Liver (tissue), 9 donors: ENCODE results near the gene PPP2R2B. TPM values are rescaled to one million over a fixed set of nuclear protein-coding genes. Genes with fewer than 3 reads are reported as not detected.

Experiments
- DNase-seq: peaks from one replicate; pipeline ENCODE4 v3.0.0-alpha.2; 2017; ENCODE audit warnings: low spot score
- H3K27ac ChIP-seq, 2 donors: one replicate each; pipeline ENCODE4 v1.7.0; 2013; ENCODE audit warnings: inconsistent platforms in 2 of 2, low read length in 2 of 2, control low read depth in 1 of 2, low read depth in 1 of 2, mild to moderate bottlenecking in 1 of 2
- H3K27me3 ChIP-seq, 4 donors: one replicate each; pipeline versions ENCODE4 v1.6.1 to v1.7.0; 2013; ENCODE audit warnings: low read length in 3 of 4, inconsistent platforms in 1 of 4, mild to moderate bottlenecking in 1 of 4, moderate library complexity in 1 of 4; ENCODE audit not compliant: control insufficient read depth in 4 of 4, insufficient read depth in 4 of 4
- H3K36me3 ChIP-seq, 4 donors: one replicate each; pipeline versions ENCODE4 v1.6.1 to v1.7.0; 2013; ENCODE audit warnings: low read length in 3 of 4, mild to moderate bottlenecking in 3 of 4, low read depth in 1 of 4, moderate library complexity in 1 of 4; ENCODE audit not compliant: control insufficient read depth in 4 of 4, insufficient read depth in 3 of 4
- H3K4me1 ChIP-seq, 4 donors: one replicate each; pipeline versions ENCODE4 v1.6.1 to v1.7.0; 2013; ENCODE audit warnings: low read length in 3 of 4, mild to moderate bottlenecking in 3 of 4, moderate library complexity in 1 of 4; ENCODE audit not compliant: control insufficient read depth in 4 of 4, insufficient read depth in 4 of 4
- H3K4me3 ChIP-seq, 3 donors: one replicate each; pipeline versions ENCODE4 v1.6.1 to v1.7.0; 2013; ENCODE audit warnings: low read length in 3 of 3, control low read depth in 1 of 3, low read depth in 1 of 3, mild to moderate bottlenecking in 1 of 3
- H3K9ac ChIP-seq, 2 donors: one replicate each; pipeline ENCODE4 v1.7.0; 2013; ENCODE audit warnings: low read length in 2 of 2, mild to moderate bottlenecking in 2 of 2, moderate library complexity in 2 of 2, control low read depth in 1 of 2, low read depth in 1 of 2
- H3K9me3 ChIP-seq, 4 donors: one replicate each; pipeline versions ENCODE4 v1.6.1 to v1.7.0; 2013; ENCODE audit warnings: low read length in 3 of 4; ENCODE audit not compliant: control insufficient read depth in 4 of 4
- ATF3 ChIP-seq: IDR thresholded peaks from 2 replicates; pipeline ENCODE4 v1.6.1; 2016; ENCODE audit warnings: antibody characterized with exemption
- CTCF ChIP-seq: fragments of 150-350 bp; IDR thresholded peaks from 2 replicates; pipeline ENCODE4 v1.5.1; 2017; ENCODE audit warnings: improper control_type of control experiment, low read depth, low read length; ENCODE audit not compliant: missing input control
- EGR1 ChIP-seq, 2 donors: IDR thresholded peaks; 2 replicates each; pipeline ENCODE4 v1.6.1; 2016 to 2018; ENCODE audit warnings: antibody characterized with exemption in 2 of 2, low read depth in 2 of 2
- FOXA1 ChIP-seq: IDR thresholded peaks from 2 replicates; pipeline ENCODE4 v1.6.1; 2016; ENCODE audit warnings: antibody characterized with exemption
- FOXA2 ChIP-seq: IDR thresholded peaks from 2 replicates; pipeline ENCODE4 v1.6.1; 2016; ENCODE audit warnings: antibody characterized with exemption
- GABPA ChIP-seq, 2 donors: IDR thresholded peaks in 1 of 2; conservative IDR thresholded peaks in 1 of 2; 2 replicates each; pipeline ENCODE4 v1.6.1; 2016; ENCODE audit warnings: antibody characterized with exemption in 2 of 2, mild to moderate bottlenecking in 1 of 2, moderate library complexity in 1 of 2
- HNF4A ChIP-seq, 2 donors: conservative IDR thresholded peaks; 2 replicates each; pipeline ENCODE4 v1.6.1; 2016; ENCODE audit warnings: antibody characterized with exemption in 2 of 2, mild to moderate bottlenecking in 2 of 2
- HNF4G ChIP-seq: IDR thresholded peaks from 2 replicates; pipeline ENCODE4 v1.6.1; 2016; ENCODE audit warnings: antibody characterized with exemption
- JUND ChIP-seq, 2 donors: IDR thresholded peaks; 2 replicates each; pipeline ENCODE4 v1.6.1; 2016; ENCODE audit warnings: antibody characterized with exemption in 2 of 2
- MAX ChIP-seq: IDR thresholded peaks from 2 replicates; pipeline ENCODE4 v1.6.1; 2016; ENCODE audit warnings: antibody characterized with exemption
- NR2F2 ChIP-seq: IDR thresholded peaks from 2 replicates; pipeline ENCODE4 v1.6.1; 2016; ENCODE audit warnings: antibody characterized with exemption
- RAD21 ChIP-seq, 2 donors: IDR thresholded peaks; 2 replicates each; pipeline ENCODE4 v1.6.1; 2016; ENCODE audit warnings: antibody characterized with exemption in 2 of 2, mild to moderate bottlenecking in 2 of 2
- REST ChIP-seq: IDR thresholded peaks from 2 replicates; pipeline ENCODE4 v1.6.1; 2016; ENCODE audit warnings: antibody characterized with exemption, mild to moderate bottlenecking
- RXRA ChIP-seq, 2 donors: IDR thresholded peaks; 2 replicates each; pipeline ENCODE4 v1.6.1; 2017 to 2018; ENCODE audit warnings: antibody characterized with exemption in 2 of 2, mild to moderate bottlenecking in 1 of 2
- SP1 ChIP-seq: IDR thresholded peaks from 2 replicates; pipeline ENCODE4 v1.6.1; 2018; ENCODE audit warnings: antibody characterized with exemption, mild to moderate bottlenecking
- TAF1 ChIP-seq: conservative IDR thresholded peaks from 2 replicates; pipeline ENCODE4 v1.6.1; 2016; ENCODE audit warnings: antibody characterized with exemption, mild to moderate bottlenecking
- YY1 ChIP-seq: IDR thresholded peaks from 2 replicates; pipeline ENCODE4 v1.6.1; 2016; ENCODE audit warnings: antibody characterized with exemption, mild to moderate bottlenecking
- ZBTB33 ChIP-seq: IDR thresholded peaks from 2 replicates; pipeline ENCODE4 v1.6.1; 2016; ENCODE audit warnings: antibody characterized with exemption
- WGBS: extraction: QIAGEN DNeasy Blood & Tissue Kit; methylation state at CpG from one replicate; pipeline ENCODE4 v1.1.7; 2013; 5-methylcytosine and 5-hydroxymethylcytosine counted together
- polyA plus RNA-seq, 2 donors: library from polyadenylated mRNA; stranded (reverse) in 1 of 2; unstranded in 1 of 2; fragments of 200-250 nt in 1 of 2; fragments of >200 nt in 1 of 2; fragmentation: Nextera tagmentation in 1 of 2; extraction: Ambion mirVana in 1 of 2; gene quantifications; one replicate each; pipeline versions ENCODE4 v1.2.1 to v1.2.3, GENCODE V29; 2013 to 2015
- total RNA-seq, 2 donors: library from RNA; depleted of rRNA; stranded (reverse); fragments of >200 nt; gene quantifications; one replicate each; pipeline ENCODE4 v1.2.3, GENCODE V29; 2014
- donor health status: healthy.
- donor health status: healthy.
- donor health status: healthy.
- donor health status: healthy.
- donor health status: healthy.

The PPP2R2B gene
- total and polyA plus RNA-seq, 4 donors, result 0.15 to 6.3 (median 0.40) TPM

- H3K36me3 ChIP-seq, result no peaks in the 10 kb centered on the region
- no peaks in the 10 kb centered on the region for H3K4me1 ChIP-seq
- no peaks in the 10 kb centered on the region for H3K9me3 ChIP-seq
- 51% methylated on average over 5 of the region's 5 CpGs for WGBS
- H3K9ac ChIP-seq, result no peak overlapping the region
- no peak overlapping the region for H3K4me3 ChIP-seq
- H3K27me3 ChIP-seq, result no peaks in the 10 kb centered on the region
- DNase-seq, result no peak
- no peak overlapping the region for H3K27ac ChIP-seq
- TF ChIP-seq REST (peak; percentile 99), ATF3 (no peak), NR2F2 (no peak)
Measured at GRCh38 chr5:146825033-146825432, 53.5 kb downstream of the PPP2R2B start.

GRCh38 chr5:146821732-146822131 is 56.8 kb downstream of the PPP2R2B start:
- Histone ChIP-seq H3K4me3 (no peak overlapping the region), H3K27me3 (no peaks in the 10 kb centered on the region), H3K4me1 (no peaks in the 10 kb centered on the region), H3K9me3 (no peaks in the 10 kb centered on the region), H3K27ac (no peak overlapping the region), H3K9ac (no peak overlapping the region), H3K36me3 (no peaks in the 10 kb centered on the region)
- no peak for TF ChIP-seq CTCF
- no peak for TF ChIP-seq MAX
- no peak for TF ChIP-seq YY1
- TF ChIP-seq SP1, result no peak
- TF ChIP-seq HNF4A (conservative IDR thresholded peaks at IDR 0.05), result no peak
- TF ChIP-seq ZBTB33, result no peak
- no peak for TF ChIP-seq FOXA1
- TF ChIP-seq HNF4G, result no peak
- no peak for TF ChIP-seq ATF3
- no peak for TF ChIP-seq TAF1
- no peak for TF ChIP-seq REST
- no peak for TF ChIP-seq EGR1 (IDR thresholded peaks at IDR 0.05; ENCODE audit: low read depth in 2 of 2)
- TF ChIP-seq GABPA (IDR thresholded peaks at IDR 0.05 in 1 of 2, conservative IDR thresholded peaks at IDR 0.05 in 1 of 2), result no peak
- TF ChIP-seq RAD21 (IDR thresholded peaks at IDR 0.05), result no peak
- no peak for TF ChIP-seq RXRA (IDR thresholded peaks at IDR 0.05)
- no peak for TF ChIP-seq JUND (IDR thresholded peaks at IDR 0.05)
- TF ChIP-seq NR2F2, result no peak
- no peak for TF ChIP-seq FOXA2
- no peak for DNase-seq
- WGBS, result 89% methylated on average over 3 of the region's 3 CpGs
